Measurements from ENCODE around the gene PPHLN1. TPM values are rescaled to one million over a fixed set of nuclear protein-coding genes. Genes with fewer than 3 reads are reported as not detected.

Gene PPHLN1
- total RNA-seq, 4 donors from 2014 or later, result 42.0 to 74.3 (median 48.9) TPM

DNA sequence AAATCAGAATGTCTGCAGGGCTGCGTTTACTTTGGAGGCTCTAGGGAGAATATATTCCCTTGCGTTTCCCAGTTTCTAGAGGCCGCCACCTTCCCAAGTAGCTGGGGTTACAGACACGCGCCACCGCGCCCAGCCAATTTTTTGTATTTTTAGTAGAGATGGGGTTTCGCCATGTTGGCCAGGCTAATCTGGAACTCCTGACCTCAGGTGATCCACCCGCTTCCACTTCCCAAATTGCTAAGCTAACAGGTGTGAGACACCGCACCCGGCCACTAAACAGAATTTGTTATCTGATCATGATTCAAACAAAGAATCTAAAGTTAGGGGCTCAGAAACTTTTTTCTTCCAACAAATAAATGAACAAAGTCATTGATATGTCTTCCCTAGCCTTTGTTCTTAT, 114.6 kb downstream of the PPHLN1 start:
- Histone ChIP-seq H3K36me3 (peaks cover 42% of the 10 kb centered on the region), H3K4me1 (no peaks in the 10 kb centered on the region), H3K27ac (no peak overlapping the region), H3K4me3 (no peak overlapping the region), H3K27me3 (no peaks in the 10 kb centered on the region), H3K9me3 (peaks cover 13% of the 10 kb centered on the region)
- 99% methylated on average over 11 of the region's 11 CpGs for WGBS
- no peak for TF ChIP-seq POLR2A (IDR thresholded peaks at IDR 0.05)
- no peak for TF ChIP-seq EP300 (IDR thresholded peaks at IDR 0.05)
- TF ChIP-seq, protein P1, sequence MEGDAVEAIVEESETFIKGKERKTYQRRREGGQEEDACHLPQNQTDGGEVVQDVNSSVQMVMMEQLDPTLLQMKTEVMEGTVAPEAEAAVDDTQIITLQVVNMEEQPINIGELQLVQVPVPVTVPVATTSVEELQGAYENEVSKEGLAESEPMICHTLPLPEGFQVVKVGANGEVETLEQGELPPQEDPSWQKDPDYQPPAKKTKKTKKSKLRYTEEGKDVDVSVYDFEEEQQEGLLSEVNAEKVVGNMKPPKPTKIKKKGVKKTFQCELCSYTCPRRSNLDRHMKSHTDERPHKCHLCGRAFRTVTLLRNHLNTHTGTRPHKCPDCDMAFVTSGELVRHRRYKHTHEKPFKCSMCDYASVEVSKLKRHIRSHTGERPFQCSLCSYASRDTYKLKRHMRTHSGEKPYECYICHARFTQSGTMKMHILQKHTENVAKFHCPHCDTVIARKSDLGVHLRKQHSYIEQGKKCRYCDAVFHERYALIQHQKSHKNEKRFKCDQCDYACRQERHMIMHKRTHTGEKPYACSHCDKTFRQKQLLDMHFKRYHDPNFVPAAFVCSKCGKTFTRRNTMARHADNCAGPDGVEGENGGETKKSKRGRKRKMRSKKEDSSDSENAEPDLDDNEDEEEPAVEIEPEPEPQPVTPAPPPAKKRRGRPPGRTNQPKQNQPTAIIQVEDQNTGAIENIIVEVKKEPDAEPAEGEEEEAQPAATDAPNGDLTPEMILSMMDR (IDR thresholded peaks at IDR 0.05), result no peak
- TF ChIP-seq POLR2AphosphoS5 (IDR thresholded peaks at IDR 0.05), result no peak
- DNase-seq (ENCODE audit: low spot score in 2 of 2), result no peak

DNA sequence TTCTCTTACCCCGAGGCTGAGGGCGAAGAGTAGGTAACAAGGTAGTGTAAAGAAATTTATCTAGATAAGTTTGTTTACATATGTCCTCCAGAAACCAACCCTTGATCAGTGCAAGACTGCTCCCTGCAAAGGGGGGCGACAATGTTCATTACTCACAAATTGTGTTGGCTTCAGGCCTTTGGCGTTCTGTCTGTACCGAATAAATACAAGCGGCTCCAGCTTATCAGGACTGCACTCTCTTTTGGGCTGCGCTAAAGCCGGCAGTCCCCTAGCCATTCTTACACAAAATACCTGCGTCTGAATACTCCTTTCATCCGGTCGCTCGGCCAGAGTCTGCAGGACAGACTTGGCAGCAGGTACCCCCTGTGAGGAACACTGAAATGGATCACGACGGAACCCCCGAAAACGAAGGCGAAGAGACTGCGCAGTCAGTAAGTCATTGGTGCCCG, 116.4 kb downstream of the PPHLN1 start:
- 93% methylated on average over 18 of the region's 19 CpGs for WGBS
- TF ChIP-seq EP300 (IDR thresholded peaks at IDR 0.05), result no peak
- TF ChIP-seq, protein P1 (IDR thresholded peaks at IDR 0.05), result no peak
- no peak for TF ChIP-seq POLR2AphosphoS5 (IDR thresholded peaks at IDR 0.05)
- TF ChIP-seq POLR2A (IDR thresholded peaks at IDR 0.05), result no peak
- H3K27me3 ChIP-seq, result no peaks in the 10 kb centered on the region
- H3K4me3 ChIP-seq, result no peak overlapping the region
- H3K4me1 ChIP-seq, result no peaks in the 10 kb centered on the region
- peaks cover 13% of the 10 kb centered on the region for H3K9me3 ChIP-seq
- no peak overlapping the region for H3K27ac ChIP-seq
- H3K36me3 ChIP-seq, result peaks cover 48% of the 10 kb centered on the region
- no peak for DNase-seq (ENCODE audit: low spot score in 2 of 2)

DNA sequence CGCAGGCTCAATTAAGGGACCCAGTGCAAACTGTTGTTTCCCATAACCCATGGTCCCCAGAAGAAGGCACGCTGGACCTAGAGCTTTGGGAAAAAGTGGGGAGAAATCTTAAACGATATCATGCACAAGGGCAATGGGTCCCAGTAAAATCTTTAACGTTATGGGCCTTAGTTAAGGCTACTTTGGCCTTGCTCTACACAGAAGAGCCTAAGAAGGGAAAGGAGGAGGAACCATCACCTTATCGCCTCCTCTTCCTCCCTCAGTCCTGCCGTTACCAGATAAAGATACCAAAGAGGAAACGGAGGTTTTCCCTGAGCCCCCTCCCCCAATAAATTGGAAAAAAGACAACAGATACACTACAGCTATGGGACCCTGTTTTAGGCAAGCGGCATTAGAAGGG, 116.9 kb downstream of the PPHLN1 start:
- H3K27me3 ChIP-seq, result no peaks in the 10 kb centered on the region
- H3K9me3 ChIP-seq, result peaks cover 13% of the 10 kb centered on the region
- DNase-seq (ENCODE audit: low spot score in 2 of 2), result no peak
- no peak overlapping the region for H3K27ac ChIP-seq
- H3K4me1 ChIP-seq, result no peaks in the 10 kb centered on the region
- WGBS, result 95% methylated on average over 8 of the region's 8 CpGs
- H3K36me3 ChIP-seq, result peaks cover 48% of the 10 kb centered on the region
- TF ChIP-seq POLR2A (IDR thresholded peaks at IDR 0.05) (no peak), EP300 (IDR thresholded peaks at IDR 0.05) (no peak), POLR2AphosphoS5 (IDR thresholded peaks at IDR 0.05) (no peak)
- TF ChIP-seq, protein P1 (IDR thresholded peaks at IDR 0.05), result no peak
- H3K4me3 ChIP-seq, result no peak overlapping the region

DNA sequence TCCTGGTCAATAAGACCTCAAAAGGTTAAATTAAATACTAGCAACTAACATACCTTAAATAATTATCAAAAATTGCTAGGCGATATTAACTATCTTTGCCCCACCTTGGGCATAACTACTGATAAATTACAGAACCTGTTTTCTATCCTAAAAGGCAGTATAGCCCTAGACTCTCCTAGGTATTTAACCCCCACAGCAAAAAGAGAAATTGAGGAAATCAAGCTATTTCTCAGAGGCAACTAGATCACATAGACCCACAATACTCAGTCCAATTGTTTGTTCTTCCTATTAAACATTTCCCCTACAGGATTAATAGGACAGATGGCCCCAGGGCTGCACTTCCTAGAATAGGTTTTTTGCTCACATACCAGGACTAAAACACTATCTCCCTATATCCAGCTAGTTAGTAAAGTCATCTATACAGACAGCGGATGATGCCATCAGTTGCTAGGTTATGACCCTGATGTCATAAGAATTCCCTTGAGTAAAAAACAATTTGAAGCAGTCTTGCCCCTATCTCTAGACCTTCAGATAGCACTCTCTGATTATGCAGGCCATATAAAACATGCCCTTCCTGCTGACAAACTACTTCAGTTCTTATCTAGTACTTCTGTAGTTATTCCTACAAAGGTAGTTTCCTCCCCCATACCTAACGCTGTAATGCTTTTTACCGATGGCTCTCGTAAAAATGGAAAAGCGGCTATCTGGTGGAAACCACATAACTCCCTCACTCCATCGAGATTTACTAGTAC, 118.4 kb downstream of the PPHLN1 start:
- 87% methylated on average over 7 of the region's 7 CpGs for WGBS
- H3K4me1 ChIP-seq, result no peaks in the 10 kb centered on the region
- no peak for TF ChIP-seq POLR2A (IDR thresholded peaks at IDR 0.05)
- TF ChIP-seq, protein P1 (IDR thresholded peaks at IDR 0.05), result no peak
- no peak for TF ChIP-seq EP300 (IDR thresholded peaks at IDR 0.05)
- no peak for TF ChIP-seq POLR2AphosphoS5 (IDR thresholded peaks at IDR 0.05)
- no peak overlapping the region for H3K4me3 ChIP-seq
- peaks cover 13% of the 10 kb centered on the region for H3K9me3 ChIP-seq
- H3K27ac ChIP-seq, result no peak overlapping the region
- peaks cover 47% of the 10 kb centered on the region for H3K36me3 ChIP-seq
- no peak for DNase-seq (ENCODE audit: low spot score in 2 of 2)
- no peaks in the 10 kb centered on the region for H3K27me3 ChIP-seq

DNA sequence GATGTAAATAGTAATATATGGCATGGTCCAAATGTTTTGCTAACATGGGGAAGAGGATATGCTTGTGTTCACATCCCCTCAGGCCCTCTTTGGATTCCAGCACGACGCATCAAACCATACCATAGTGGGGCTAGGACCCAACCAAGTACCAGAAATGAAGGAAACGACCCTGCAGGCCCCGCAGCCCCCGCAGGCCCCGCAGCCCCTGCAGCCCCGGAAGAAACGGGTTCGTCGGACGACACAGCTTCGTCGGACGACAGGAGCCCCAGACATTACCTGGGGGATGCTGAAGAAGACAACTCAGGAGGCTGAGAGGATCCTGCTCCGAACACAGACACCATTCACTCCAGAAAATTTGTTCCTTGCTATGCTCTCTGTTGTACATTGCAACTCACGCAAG, 119.9 kb downstream of the PPHLN1 start:
- Histone ChIP-seq H3K4me1 (no peaks in the 10 kb centered on the region), H3K9me3 (peaks cover 13% of the 10 kb centered on the region), H3K36me3 (peaks cover 45% of the 10 kb centered on the region), H3K4me3 (no peak overlapping the region), H3K27me3 (no peaks in the 10 kb centered on the region), H3K27ac (no peak overlapping the region)
- 93% methylated on average over 16 of the region's 16 CpGs for WGBS
- DNase-seq (ENCODE audit: low spot score in 2 of 2), result no peak
- TF ChIP-seq, protein P1 (IDR thresholded peaks at IDR 0.05), result no peak
- TF ChIP-seq EP300 (IDR thresholded peaks at IDR 0.05) (no peak), POLR2AphosphoS5 (IDR thresholded peaks at IDR 0.05) (no peak), POLR2A (IDR thresholded peaks at IDR 0.05) (no peak)
